LNCAP (cell line): ENCODE measurements around the gene IGF1R.

Source experiments
- CTCF ChIP-seq: fragments of 450-650 bp; IDR thresholded peaks from 2 replicates; pipeline ENCODE4 v1.5.1; 2017; ENCODE audit warnings: mild to moderate bottlenecking

IGF1R gene

GRCh38 chr15:98876451-98877369 lies 228.4 kb downstream of the IGF1R start:
- TF ChIP-seq CTCF: no peak

- no peak for TF ChIP-seq CTCF
Measured at GRCh38 chr15:98878172-98878571, 229.8 kb downstream of the IGF1R start.

GRCh38 chr15:98878862-98879261 lies 230.5 kb downstream of the IGF1R start:
- no peak for TF ChIP-seq CTCF

GRCh38 chr15:98881526-98882520 lies 233.5 kb downstream of the IGF1R start:
- TF ChIP-seq CTCF: peak; percentile 75

GRCh38 chr15:98883478-98883877 lies 235.1 kb downstream of the IGF1R start:
- TF ChIP-seq CTCF: no peak

- TF ChIP-seq CTCF: no peak
Measured at GRCh38 chr15:98884894-98885293, 236.6 kb downstream of the IGF1R start.

- no peak for TF ChIP-seq CTCF
Measured at GRCh38 chr15:98887976-98888375, 239.6 kb downstream of the IGF1R start.
